Measurements from ENCODE around the gene CORO2A. TPM values are rescaled to one million over a fixed set of nuclear protein-coding genes. Genes with fewer than 3 reads are reported as not detected.

Gene CORO2A
- total and polyA plus RNA-seq, 2 donors (not counting 3 experiments of a cell fraction or from before 2014, with no cell fraction given) = 0.35 to 0.53 TPM

GRCh38 chr9:98099898-98100297 is 92.5 kb downstream of the CORO2A start:
- H3K9me1 ChIP-seq (replicated peaks; ENCODE audit: control insufficient read depth, extremely low read depth, insufficient read depth, low read length) = no peaks in the 10 kb centered on the region
- H4K20me1 ChIP-seq (replicated peaks; ENCODE audit: control insufficient read depth, extremely low read depth, insufficient read depth, low read length) = no peaks in the 10 kb centered on the region
- dilution Hi-C loops (cut with MboI; ENCODE audit: extremely low pct_ligation_motif_present, low sequenced_read_pairs) = no loop called here
- H3K4me1 ChIP-seq (ENCODE audit: control insufficient read depth, extremely low read depth, insufficient read depth, low read length) = no peaks in the 10 kb centered on the region
- H2AFZ ChIP-seq (ENCODE audit: low read depth, low read length) = no peak overlapping the region
- TF ChIP-seq JUN (IDR thresholded peaks at IDR 0.05; ENCODE audit: borderline replicate concordance, insufficient read depth, insufficient read length, low read depth) (no peak), FOS (IDR thresholded peaks at IDR 0.05; ENCODE audit: borderline replicate concordance, insufficient read depth, low read length) (no peak), POLR2A (IDR thresholded peaks at IDR 0.05; ENCODE audit: low read depth, low read length) (no peak), MYC (IDR thresholded peaks at IDR 0.05; ENCODE audit: low read depth, low read length) (no peak), MAX (IDR thresholded peaks at IDR 0.05; ENCODE audit: insufficient read depth, insufficient read length) (no peak), GATA2 (IDR thresholded peaks at IDR 0.05; ENCODE audit: insufficient read depth, insufficient read length, low read depth, low read length) (no peak)
- no peaks in the 10 kb centered on the region for H3K27me3 ChIP-seq (ENCODE audit: control insufficient read depth in 2 of 2, insufficient read depth in 2 of 2, low read length in 2 of 2)
- no peak overlapping the region for H3K4me3 ChIP-seq (replicated peaks in 1 of 3; ENCODE audit: insufficient read depth in 1 of 3, low read depth in 1 of 3, low read length in 3 of 3)
- DNase-seq (ENCODE audit: low read depth, low spot score) = no peak
- H3K9me3 ChIP-seq (replicated peaks; ENCODE audit: control insufficient read depth, insufficient read depth, low read length) = no peaks in the 10 kb centered on the region
- intact Hi-C loops (cut with micrococcal nuclease) = no loop called here
- H3K4me2 ChIP-seq (ENCODE audit: insufficient read depth, low read length) = no peak overlapping the region
- no peak overlapping the region for H3K9ac ChIP-seq (replicated peaks; ENCODE audit: extremely low read depth, insufficient read depth, low read length)
- CTCF ChIA-PET = no interaction called here
- no peaks in the 10 kb centered on the region for H3K36me3 ChIP-seq (ENCODE audit: control insufficient read depth in 2 of 2, extremely low read depth in 1 of 2, insufficient read depth in 2 of 2, low read length in 2 of 2)
- BruUV-seq (replicated peaks) = no TSS peak
- POLR2A ChIA-PET = no interaction called here
- no peaks in the 10 kb centered on the region for H3K79me2 ChIP-seq (ENCODE audit: control insufficient read depth, insufficient read depth, low read length)
- FAIRE-seq = peak; percentile 21
- no peak overlapping the region for H3K27ac ChIP-seq (ENCODE audit: insufficient read depth, low read depth, low read length)

- ChIA-PET POLR2A (no interaction called here), CTCF (no interaction called here)
- FAIRE-seq = no peak
Measured at GRCh38 chr9:98099346-98099745, 93.1 kb downstream of the CORO2A start.

More at GRCh38 chr9:98099346-98099745, 93.1 kb downstream of the CORO2A start:
- Histone ChIP-seq H3K9ac (replicated peaks; ENCODE audit: extremely low read depth, insufficient read depth, low read length) (no peak overlapping the region), H3K9me3 (replicated peaks; ENCODE audit: control insufficient read depth, insufficient read depth, low read length) (no peaks in the 10 kb centered on the region), H4K20me1 (replicated peaks; ENCODE audit: control insufficient read depth, extremely low read depth, insufficient read depth, low read length) (no peaks in the 10 kb centered on the region), H3K4me2 (ENCODE audit: insufficient read depth, low read length) (no peak overlapping the region), H3K27ac (ENCODE audit: insufficient read depth, low read depth, low read length) (no peak overlapping the region), H3K36me3 (ENCODE audit: control insufficient read depth in 2 of 2, extremely low read depth in 1 of 2, insufficient read depth in 2 of 2, low read length in 2 of 2) (no peaks in the 10 kb centered on the region), H3K4me3 (replicated peaks in 1 of 3; ENCODE audit: insufficient read depth in 1 of 3, low read depth in 1 of 3, low read length in 3 of 3) (no peak overlapping the region), H2AFZ (ENCODE audit: low read depth, low read length) (no peak overlapping the region), H3K9me1 (replicated peaks; ENCODE audit: control insufficient read depth, extremely low read depth, insufficient read depth, low read length) (no peaks in the 10 kb centered on the region), H3K79me2 (ENCODE audit: control insufficient read depth, insufficient read depth, low read length) (no peaks in the 10 kb centered on the region), H3K4me1 (ENCODE audit: control insufficient read depth, extremely low read depth, insufficient read depth, low read length) (no peaks in the 10 kb centered on the region), H3K27me3 (ENCODE audit: control insufficient read depth in 2 of 2, insufficient read depth in 2 of 2, low read length in 2 of 2) (no peaks in the 10 kb centered on the region)
- BruUV-seq (replicated peaks) = no TSS peak
- intact Hi-C loops (cut with micrococcal nuclease) = no loop called here
- TF ChIP-seq EZH2 (IDR thresholded peaks at IDR 0.05; ENCODE audit: borderline replicate concordance, low read depth, low read length, severe bottlenecking) = no peak
- no peak for TF ChIP-seq POLR2A (IDR thresholded peaks at IDR 0.05; ENCODE audit: low read depth, low read length)
- no peak for TF ChIP-seq POLR2AphosphoS5 (IDR thresholded peaks at IDR 0.05; ENCODE audit: insufficient read depth, low read depth, low read length)
- no peak for TF ChIP-seq CTCF (IDR thresholded peaks at IDR 0.05; ENCODE audit: extremely low read depth in 1 of 2, insufficient read depth in 1 of 2, low read depth in 1 of 2, low read length in 2 of 2)
- no peak for TF ChIP-seq FOS (IDR thresholded peaks at IDR 0.05; ENCODE audit: borderline replicate concordance, insufficient read depth, low read length)
- DNase-seq (ENCODE audit: low read depth, low spot score) = no peak
- dilution Hi-C loops (cut with MboI; ENCODE audit: extremely low pct_ligation_motif_present, low sequenced_read_pairs) = no loop called here
